ENCODE measurements around the gene BICD2. TPM values are rescaled to one million over a fixed set of nuclear protein-coding genes. Genes with fewer than 3 reads are reported as not detected.
"Not testable (repeated sequence)": the region's sequence is repeated elsewhere in the genome, so short reads cannot be mapped to it uniquely, and the experiment has no call there.

BICD2 gene
- total RNA-seq: 10 to 100 TPM; 30.6 to 55.7 (median 36.8) TPM
- polyA plus RNA-seq: 10 to 100 TPM in 2 of 3 donors, 1 to 10 TPM in 1; 9.4 to 12.0 (median 11.7) TPM
- long read RNA-seq, donor 1, full-length matches to known transcripts: 3 of 16 reads
- long read RNA-seq, donor 1, partial matches to known transcripts: 13 of 16 reads
- long read RNA-seq, donor 1, other reads (novel, unspliced or antisense): 0 of 16 reads
- long read RNA-seq, donor 2, full-length matches to known transcripts: 6 of 6 reads
- long read RNA-seq, donor 2, partial matches to known transcripts: 0 of 6 reads
- long read RNA-seq, donor 2, other reads (novel, unspliced or antisense): 0 of 6 reads

- no peaks in the 10 kb centered on the region for H3K36me3 ChIP-seq
- no peaks in the 10 kb centered on the region for H3K27me3 ChIP-seq (replicated peaks in 1 of 7)
- TF ChIP-seq CTCF (IDR thresholded peaks at IDR 0.05 in 8 of 11, conservative IDR thresholded peaks at IDR 0.05 in 3 of 11): no peak
- no peak for TF ChIP-seq POLR2AphosphoS5 (IDR thresholded peaks at IDR 0.05)
- TF ChIP-seq POLR2A (IDR thresholded peaks at IDR 0.05): no peak
- H3K4me3 ChIP-seq: peak within 1 kb of the TSS; percentile 94 to 100 (median 98)
- peaks cover 40 to 71% (median 56%) of the 10 kb centered on the region in 6 donors for H3K4me1 ChIP-seq
- H3K9me3 ChIP-seq: no peaks in the 10 kb centered on the region
- WGBS, 5 donors: 0 to 1% (median 0%) methylated on average over 11 to 74 of the region's 74 CpGs
- no peak for DNase-seq
- H3K27ac ChIP-seq: peak within 1 kb of the TSS; percentile 96 to 100 (median 99)
- intact Hi-C loops (cut with DNase I; ENCODE audit: low total_unique reads): no loop called here
Measured at GRCh38 chr9:92764381-92764987, at the start of gene BICD2. Gene BICD2, minus strand, starts transcription at chr9:92764833. Its CDS starts 89 bp downstream, at chr9:92764744.

- Histone ChIP-seq H3K4me1 (peaks cover 26 to 36% (median 30%) of the 10 kb centered on the region in 6 donors), H3K4me3 (peak overlapping the region in 3 of 8 donors; percentile 38 to 70 (median 41)), H3K27me3 (replicated peaks in 1 of 7) (peaks cover 20 to 100% (median 97%) of the 10 kb centered on the region in 7 donors)
- DNase-seq; H3K27ac ChIP-seq; H3K36me3 ChIP-seq; H3K9me3 ChIP-seq; intact Hi-C loops (cut with DNase I; ENCODE audit: low total_unique reads): not testable (repeated sequence)
- 6 to 12% (median 11%) methylated on average over 26 to 34 of the region's 34 CpGs for WGBS, 5 donors
Measured at GRCh38 chr9:92809629-92810326, 45.1 kb upstream of the BICD2 start.

GRCh38 chr9:92808726-92809451, 44.3 kb upstream of the BICD2 start:
- WGBS, 5 donors: 1 to 4% (median 2%) methylated on average over 5 to 60 of the region's 60 CpGs
- Histone ChIP-seq H3K9me3 (no peaks in the 10 kb centered on the region), H3K4me3 (peak overlapping the region; percentile 13 to 70 (median 38)), H3K4me1 (peaks cover 26 to 36% (median 30%) of the 10 kb centered on the region in 6 donors), H3K27ac (no peak overlapping the region), H3K36me3 (no peaks in the 10 kb centered on the region), H3K27me3 (replicated peaks in 1 of 7) (peaks cover 20 to 100% (median 94%) of the 10 kb centered on the region in 7 donors)
- intact Hi-C loops (cut with DNase I; ENCODE audit: low total_unique reads): no loop called here
- TF ChIP-seq POLR2AphosphoS5 (IDR thresholded peaks at IDR 0.05) (peak; percentile 30 to 79 (median 51)), CTCF (IDR thresholded peaks at IDR 0.05 in 8 of 11, conservative IDR thresholded peaks at IDR 0.05 in 3 of 11) (peak in 6 of 11 experiments; percentile 20 to 43 (median 25)), POLR2A (IDR thresholded peaks at IDR 0.05) (no peak)
- DNase-seq: peak; percentile 87
